ENCODE measurements around the gene LETM1. TPM values are rescaled to one million over a fixed set of nuclear protein-coding genes. Genes with fewer than 3 reads are reported as not detected.

The LETM1 gene
- total and polyA plus RNA-seq, 2 experiments from 2014 or later = 22.5 to 53.3 TPM

- H3K4me1 ChIP-seq (ENCODE audit: low read depth) = peaks cover 7% of the 10 kb centered on the region
- no peak for DNase-seq (ENCODE audit: low read depth in 1 of 2, low spot score in 1 of 2)
- no peak for TF ChIP-seq CTCF (IDR thresholded peaks at IDR 0.05; ENCODE audit: low read depth, low read length)
- H3K27me3 ChIP-seq = no peaks in the 10 kb centered on the region
- H3K4me3 ChIP-seq = no peak overlapping the region
- no peaks in the 10 kb centered on the region for H3K9me3 ChIP-seq (ENCODE audit: low read depth)
- no peak overlapping the region for H3K27ac ChIP-seq
- peaks cover 10% of the 10 kb centered on the region for H3K36me3 ChIP-seq
Measured at GRCh38 chr4:1830642-1831228, 25.2 kb downstream of the LETM1 start.

GRCh38 chr4:1830234-1830633 is 25.7 kb downstream of the LETM1 start:
- DNase-seq (ENCODE audit: low read depth in 1 of 2, low spot score in 1 of 2) = no peak
- no peaks in the 10 kb centered on the region for H3K27me3 ChIP-seq
- H3K9me3 ChIP-seq (ENCODE audit: low read depth) = no peaks in the 10 kb centered on the region
- H3K27ac ChIP-seq = no peak overlapping the region
- H3K4me1 ChIP-seq (ENCODE audit: low read depth) = peaks cover 7% of the 10 kb centered on the region
- peaks cover 7% of the 10 kb centered on the region for H3K36me3 ChIP-seq
- no peak overlapping the region for H3K4me3 ChIP-seq
- TF ChIP-seq CTCF (IDR thresholded peaks at IDR 0.05; ENCODE audit: low read depth, low read length) = no peak

GRCh38 chr4:1826531-1827350 is 29.2 kb downstream of the LETM1 start:
- no peak for TF ChIP-seq CTCF (IDR thresholded peaks at IDR 0.05; ENCODE audit: low read depth, low read length)
- Histone ChIP-seq H3K9me3 (ENCODE audit: low read depth) (no peaks in the 10 kb centered on the region), H3K36me3 (peaks cover 14% of the 10 kb centered on the region), H3K27ac (no peak overlapping the region), H3K4me1 (ENCODE audit: low read depth) (no peaks in the 10 kb centered on the region), H3K4me3 (no peak overlapping the region), H3K27me3 (no peaks in the 10 kb centered on the region)
- DNase-seq (ENCODE audit: low read depth in 1 of 2, low spot score in 1 of 2) = no peak

GRCh38 chr4:1825326-1825725 is 30.6 kb downstream of the LETM1 start:
- TF ChIP-seq CTCF (IDR thresholded peaks at IDR 0.05; ENCODE audit: low read depth, low read length) = no peak
- DNase-seq (ENCODE audit: low read depth in 1 of 2, low spot score in 1 of 2) = no peak
- Histone ChIP-seq H3K27me3 (no peaks in the 10 kb centered on the region), H3K27ac (no peak overlapping the region), H3K9me3 (ENCODE audit: low read depth) (no peaks in the 10 kb centered on the region), H3K4me1 (ENCODE audit: low read depth) (no peaks in the 10 kb centered on the region), H3K4me3 (no peak overlapping the region), H3K36me3 (peaks cover 7% of the 10 kb centered on the region)

GRCh38 chr4:1824746-1825145 is 31.2 kb downstream of the LETM1 start:
- Histone ChIP-seq H3K4me3 (no peak overlapping the region), H3K4me1 (ENCODE audit: low read depth) (no peaks in the 10 kb centered on the region), H3K36me3 (peaks cover 7% of the 10 kb centered on the region), H3K27me3 (no peaks in the 10 kb centered on the region), H3K9me3 (ENCODE audit: low read depth) (no peaks in the 10 kb centered on the region), H3K27ac (no peak overlapping the region)
- TF ChIP-seq CTCF (IDR thresholded peaks at IDR 0.05; ENCODE audit: low read depth, low read length) = no peak
- DNase-seq (ENCODE audit: low read depth in 1 of 2, low spot score in 1 of 2) = no peak
